Erythroblast (primary cell): Measurements from ENCODE around the gene PBX1.

ENCODE experiments used
- GATA1 ChIP-seq: IDR thresholded peaks from 2 replicates; pipeline ENCODE4 v1.6.1; 2011; ENCODE audit warnings: low read depth, mild to moderate bottlenecking, control low read depth, low read length, moderate library complexity
- POLR2A ChIP-seq: IDR thresholded peaks from 2 replicates; pipeline ENCODE4 v1.6.1; 2011; ENCODE audit warnings: mild to moderate bottlenecking, low read length

DNA sequence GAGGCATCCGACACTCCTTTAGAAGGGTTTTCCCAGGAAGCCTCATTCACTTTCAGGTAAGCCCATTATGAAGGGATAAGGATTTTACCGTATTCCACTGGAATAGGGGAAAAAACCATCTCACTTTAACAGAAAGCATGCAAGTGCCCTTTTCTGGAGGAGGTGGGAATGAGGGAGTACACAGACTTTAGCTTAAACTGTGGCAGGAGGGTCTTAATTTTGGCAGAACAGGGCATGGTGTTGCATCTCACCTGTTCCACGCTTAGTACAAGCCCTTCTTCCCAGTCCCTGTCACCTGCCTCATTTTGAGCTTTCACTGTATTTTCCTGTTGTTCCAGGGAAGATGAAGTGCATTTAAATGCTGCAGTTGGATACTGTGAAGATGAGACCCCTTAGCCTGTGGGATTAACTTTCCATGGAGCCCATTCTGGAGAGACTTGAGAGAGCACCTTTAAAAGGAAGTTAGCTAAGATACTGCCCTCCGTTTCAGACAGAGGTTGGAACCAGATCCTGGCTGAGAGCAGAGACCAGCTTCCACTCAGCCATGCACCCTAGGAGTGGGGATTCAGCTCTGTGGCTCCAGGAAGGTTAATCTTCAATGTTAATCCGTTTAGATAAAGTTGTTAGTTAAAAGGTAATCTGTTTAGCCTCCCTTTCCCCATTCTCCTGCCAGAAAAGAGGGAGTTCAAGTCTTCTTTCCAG is 42.6 kb downstream of the PBX1 start:
- no peak for TF ChIP-seq POLR2A
- TF ChIP-seq GATA1, result no peak
